GM12878 (cell line): ENCODE data around the gene CSNK1G2. TPM values are rescaled to one million over a fixed set of nuclear protein-coding genes. Genes with fewer than 3 reads are reported as not detected.
A peak's percentile ranks its signal among the peaks of the same experiment; 100 is the strongest.

Experiments used
- ATAC-seq: fragments of 200-7000 bp; cut with Tn5 transposase; 3 replicates; pipeline ENCODE4 v1.9.1; 2020; ENCODE audit warnings: mild to moderate bottlenecking, moderate library complexity
- BruUV-seq: library from RNA; stranded (reverse); fragments of 400-500 nt; replicated peaks from 2 replicates; lab custom pipeline; 2021; lab: Mats Ljungman, UMichigan
- CTCF ChIA-PET: fragments of 300-600 bp; sonication (Branson Sonifier 250); formaldehyde crosslinking; extraction: SDS; loops from one replicate; lab custom pipeline; 2021; ENCODE audit warnings: inconsistent platforms; lab: Yijun Ruan, JAX
- POLR2A ChIA-PET: fragments of 350-600 bp; formaldehyde crosslinking; extraction: SDS; loops from one replicate; lab custom pipeline; 2021; ENCODE audit warnings: inconsistent platforms; lab: Charles Lee
- RAD21 ChIA-PET: fragments of 300-600 bp; sonication (Branson Sonifier 250); formaldehyde crosslinking; loops from one replicate; lab custom pipeline; 2023; ENCODE audit warnings: antibody characterized with exemption; ENCODE audit not compliant: unreplicated experiment; lab: Charles Lee
- SMC1A ChIA-PET: fragments of 300-600 bp; sonication (Branson Sonifier 250); formaldehyde crosslinking; loops from one replicate; lab custom pipeline; 2023; ENCODE audit not compliant: unreplicated experiment, uncharacterized antibody; lab: Charles Lee
- DNase-seq: peaks from one replicate; pipeline ENCODE4 v3.0.0-alpha.2; 2011; ENCODE audit warnings: low read depth, low spot score
- FAIRE-seq: peaks from 3 replicates; lab custom pipeline; 2011; peaks lifted over from hg19 to GRCh38; lab: Jason Lieb, UNC
- H2AFZ ChIP-seq: 2 replicates; pipeline ENCODE4 v1.6.0; 2011; ENCODE audit warnings: low read depth, low read length, control low read depth; ENCODE audit not compliant: control insufficient read depth
- H3K27ac ChIP-seq: 2 replicates; pipeline ENCODE4 v1.5.1; 2011; ENCODE audit warnings: control low read depth; ENCODE audit not compliant: control insufficient read depth, insufficient read depth
- H3K27me3 ChIP-seq, 2 experiments: replicated peaks in 1 of 2; 2 replicates each; pipeline versions ENCODE4 v1.6.0 to v1.6.1; 2011; ENCODE audit warnings: low read length in 1 of 2; ENCODE audit not compliant: control insufficient read depth in 2 of 2, insufficient read depth in 2 of 2
- H3K36me3 ChIP-seq, 2 experiments: 2 replicates each; pipeline ENCODE4 v1.5.1; 2011; ENCODE audit warnings: low read length in 1 of 2; ENCODE audit not compliant: control insufficient read depth in 2 of 2, insufficient read depth in 2 of 2
- H3K4me1 ChIP-seq: 2 replicates; pipeline ENCODE4 v1.6.1; 2011; ENCODE audit warnings: mild to moderate bottlenecking, low read length, moderate library complexity, mixed read lengths; ENCODE audit not compliant: control insufficient read depth, insufficient read depth
- H3K4me2 ChIP-seq: 2 replicates; pipeline ENCODE4 v1.6.0; 2011; ENCODE audit warnings: control low read depth; ENCODE audit not compliant: control insufficient read depth, insufficient read depth
- H3K4me3 ChIP-seq: fragments of 200-600 bp; sonication (generic); 2 replicates; pipeline ENCODE4 v1.5.1; 2016
- H3K79me2 ChIP-seq: 2 replicates; pipeline ENCODE4 v1.6.0; 2011; ENCODE audit warnings: low read length; ENCODE audit not compliant: control insufficient read depth, insufficient read depth
- H3K9ac ChIP-seq: 2 replicates; pipeline ENCODE4 v1.8.0; 2011; ENCODE audit warnings: low read length, control low read depth, mixed read lengths; ENCODE audit not compliant: control insufficient read depth, insufficient read depth
- H3K9me3 ChIP-seq: replicated peaks from 3 replicates; pipeline ENCODE4 v1.5.1; 2011; ENCODE audit warnings: mild to moderate bottlenecking, low read length; ENCODE audit not compliant: control insufficient read depth, insufficient read depth
- H4K20me1 ChIP-seq: 2 replicates; pipeline ENCODE4 v1.6.0; 2011; ENCODE audit not compliant: control insufficient read depth, insufficient read depth
- BHLHE40 ChIP-seq, 2 experiments: fragments of 450-650 bp in 1 of 2; IDR thresholded peaks; 2 replicates each; pipeline ENCODE4 v1.6.1; 2011 to 2017; ENCODE audit warnings: low read depth in 2 of 2, borderline replicate concordance in 1 of 2, improper control_type of control experiment in 1 of 2, low read length in 1 of 2, mild to moderate bottlenecking in 1 of 2
- CREM ChIP-seq: IDR thresholded peaks from 2 replicates; pipeline ENCODE4 v1.6.1; 2014; ENCODE audit warnings: antibody characterized with exemption, low read depth
- EED ChIP-seq: sonication (generic); IDR thresholded peaks from 2 replicates; pipeline ENCODE4 v1.6.1; 2016; ENCODE audit warnings: antibody characterized with exemption, low read depth
- KAT2A ChIP-seq: conservative IDR thresholded peaks from 2 replicates; pipeline ENCODE4 v1.6.1; 2011; ENCODE audit warnings: low read depth, low read length; ENCODE audit not compliant: control insufficient read depth
- KDM1A ChIP-seq: fragments of 200-600 bp; sonication (generic); IDR thresholded peaks from 2 replicates; pipeline ENCODE4 v1.6.1; 2016; ENCODE audit warnings: borderline replicate concordance
- NFYB ChIP-seq: IDR thresholded peaks from 2 replicates; pipeline ENCODE4 v1.6.1; 2011; ENCODE audit warnings: low read depth, mild to moderate bottlenecking, low read length, improper control_type of control experiment, moderate library complexity; ENCODE audit not compliant: insufficient read depth
- PAX8 ChIP-seq: fragments of 450-650 bp; IDR thresholded peaks from 2 replicates; pipeline ENCODE4 v1.6.1; 2017; ENCODE audit warnings: mild to moderate bottlenecking, moderate library complexity
- RAD21 ChIP-seq: IDR thresholded peaks from 2 replicates; pipeline ENCODE4 v1.6.1; 2011; ENCODE audit warnings: mild to moderate bottlenecking, low read depth, low read length, moderate library complexity; ENCODE audit not compliant: insufficient read depth
- SREBF2 ChIP-seq: IDR thresholded peaks from 2 replicates; pipeline ENCODE4 v1.6.1; 2012; ENCODE audit warnings: mild to moderate bottlenecking, low read length
- TBL1XR1 ChIP-seq: IDR thresholded peaks from 2 replicates; pipeline ENCODE4 v1.6.1; 2012; ENCODE audit warnings: low read depth, low read length, improper control_type of control experiment
- ZBED1 ChIP-seq: IDR thresholded peaks from 2 replicates; pipeline ENCODE4 v1.6.1; 2016; ENCODE audit warnings: borderline replicate concordance
- ZNF274 ChIP-seq: IDR thresholded peaks from one replicate; pipeline ENCODE4 v1.8.0; 2011; ENCODE audit not compliant: insufficient read length, insufficient read depth
- ZNF384 ChIP-seq: IDR thresholded peaks from 2 replicates; pipeline ENCODE4 v1.6.1; 2012; ENCODE audit warnings: low read depth, mild to moderate bottlenecking, low read length, improper control_type of control experiment, borderline replicate concordance
- ZNF622 ChIP-seq: fragments of 450-650 bp; IDR thresholded peaks from 2 replicates; pipeline ENCODE4 v1.6.1; 2017; ENCODE audit warnings: mild to moderate bottlenecking, inconsistent platforms
- WGBS: methylation state at CpG from one replicate; pipeline ENCODE4 v1.1.6; 2016; ENCODE audit warnings: low lambda C conversion rate; ENCODE audit not compliant: insufficient replicate concordance, insufficient coverage; ENCODE audit errors: missing lambda C conversion rate; 5-methylcytosine and 5-hydroxymethylcytosine counted together
- in situ Hi-C: fragments of 300-500 bp; cut with MboI; formaldehyde crosslinking; loops from 9 replicates; pipeline ENCODE4 v1.14.3; 2018; ENCODE audit warnings: mixed read lengths
- intact Hi-C: fragments of 100-400 bp; cut with micrococcal nuclease; formaldehyde crosslinking; loops from one replicate; pipeline ENCODE4 v1.14.2; 2022; ENCODE audit not compliant: unreplicated experiment
- polyA plus RNA-seq, 11 experiments: library from polyadenylated mRNA; depleted of rRNA in 4 of 11; unstranded in 6 of 11; stranded (reverse) in 5 of 11; fragments of >200 nt; fragmentation: Nextera tagmentation in 4 of 11; fragmentation: Illumina TruSeq in 1 of 11; extraction: Ambion mirVana in 4 of 11; extraction: Trizol in 1 of 11; gene quantifications; 1 replicate in 1 of 11; 2 replicates in 10 of 11; pipeline versions ENCODE4 v1.2.1 to v1.2.3, GENCODE V29; 2011 to 2016; ENCODE audit warnings: inconsistent platforms in 2 of 11, missing spikeins in 2 of 11, low read depth in 1 of 11
- total RNA-seq, 4 experiments: library from RNA; depleted of rRNA in 3 of 4; stranded (reverse); fragments of >200 nt in 3 of 4; fragmentation: Illumina TruSeq in 1 of 4; extraction: Trizol in 1 of 4; gene quantifications; 2 replicates each; pipeline versions ENCODE4 v1.2.1 to v1.2.3, GENCODE V29; 2013 to 2021
- TF ChIP-seq, protein P1 (sequence below): fragments of 450-650 bp; IDR thresholded peaks from 2 replicates; pipeline ENCODE4 v1.6.1; 2017; ENCODE audit warnings: antibody characterized with exemption, mild to moderate bottlenecking, moderate library complexity
- TF ChIP-seq, protein P2 (sequence below): IDR thresholded peaks from 2 replicates; pipeline ENCODE4 v1.6.1; 2012; ENCODE audit warnings: mild to moderate bottlenecking, low read depth, low read length
- TF ChIP-seq, protein P3 (sequence below): fragments of 450-650 bp; IDR thresholded peaks from 2 replicates; pipeline ENCODE4 v1.6.1; 2017; ENCODE audit warnings: low read depth, mild to moderate bottlenecking, moderate library complexity

Gene CSNK1G2
- total and polyA plus RNA-seq, 10 of the 15 experiments (the other 5 are each of a cell fraction or from before 2014, with no cell fraction given) = 0.64 to 109 (median 25.0) TPM

DNA sequence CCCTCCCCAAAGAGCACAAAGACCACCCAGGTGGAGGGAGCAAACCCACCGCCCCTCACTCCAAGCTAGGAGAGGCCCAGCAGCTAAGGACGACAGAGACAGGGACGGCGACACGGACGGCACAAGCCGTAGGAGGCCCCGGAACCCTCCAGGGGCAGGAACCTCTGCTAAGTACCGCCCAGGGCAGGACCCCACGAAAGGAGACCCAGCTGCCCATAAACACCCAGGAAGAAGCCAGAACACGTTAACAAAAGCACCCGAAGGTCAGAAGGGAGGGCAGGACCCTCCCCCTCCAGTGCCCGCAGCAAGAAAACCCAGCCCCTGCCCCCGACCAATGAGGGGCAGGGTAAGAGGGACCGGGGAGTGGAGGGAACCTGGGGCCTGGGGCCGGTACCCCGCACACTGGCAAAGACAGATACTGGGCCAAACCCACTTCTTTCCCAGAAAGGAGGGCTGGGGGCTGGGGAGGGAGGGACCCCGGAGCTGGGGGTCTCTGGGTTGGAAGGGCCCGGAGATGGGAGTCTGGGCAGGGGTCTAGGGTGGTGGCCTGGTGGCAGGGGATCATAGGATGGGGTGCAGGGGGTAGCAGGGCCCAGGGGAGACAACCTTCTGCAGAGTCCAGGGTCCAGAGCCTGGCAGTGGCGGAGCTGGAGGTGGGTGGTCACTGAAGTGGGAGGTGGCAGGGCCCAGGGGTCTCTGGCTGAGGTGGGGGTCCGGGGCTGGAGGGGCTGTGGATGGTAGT, 72.1 kb downstream of the CSNK1G2 start:
- no peak overlapping the region for H3K9ac ChIP-seq
- in situ Hi-C loops = no loop called here

More for the DNA sequence above, 72.1 kb downstream of the CSNK1G2 start:
- DNase-seq (no peak), FAIRE-seq (no peak), ATAC-seq (no peak)
- peaks cover 4% of the 10 kb centered on the region for H3K4me1 ChIP-seq
- H3K9me3 ChIP-seq = no peaks in the 10 kb centered on the region
- intact Hi-C loops = no loop called here
- no peaks in the 10 kb centered on the region for H3K27me3 ChIP-seq
- ChIA-PET CTCF (interaction anchor here (0.8 kb wide), 1 partner anchor 9 kb away, joined by 3 read pairs; no protein-coding TSS in a partner anchor), RAD21 (no interaction called here), POLR2A (no interaction called here), SMC1A (interaction anchor here (0.6 kb wide), 1 partner anchor 132 kb away, joined by 3 read pairs; no protein-coding TSS in a partner anchor)
- H3K4me2 ChIP-seq = 0 out of 2 replicates have a peak overlapping the region, but pooled peaks have one; percentile 33
- no peaks in the 10 kb centered on the region for H3K36me3 ChIP-seq
- WGBS = 95% methylated on average over 21 of the region's 21 CpGs
- no peak overlapping the region for H3K4me3 ChIP-seq
- no peak overlapping the region for H3K27ac ChIP-seq
- BruUV-seq = no TSS peak
- no peak overlapping the region for H2AFZ ChIP-seq
- no peak for TF ChIP-seq ZNF274
- no peak for TF ChIP-seq TBL1XR1
- no peak for TF ChIP-seq ZNF384
- TF ChIP-seq SREBF2 = no peak
- no peak for TF ChIP-seq ZNF622
- TF ChIP-seq BHLHE40 (IDR thresholded peaks at IDR 0.05; ENCODE audit: borderline replicate concordance in 1 of 2, low read depth in 2 of 2, low read length in 1 of 2) = no peak
- no peak for TF ChIP-seq KDM1A
- TF ChIP-seq NFYB = no peak
- TF ChIP-seq, protein P1, sequence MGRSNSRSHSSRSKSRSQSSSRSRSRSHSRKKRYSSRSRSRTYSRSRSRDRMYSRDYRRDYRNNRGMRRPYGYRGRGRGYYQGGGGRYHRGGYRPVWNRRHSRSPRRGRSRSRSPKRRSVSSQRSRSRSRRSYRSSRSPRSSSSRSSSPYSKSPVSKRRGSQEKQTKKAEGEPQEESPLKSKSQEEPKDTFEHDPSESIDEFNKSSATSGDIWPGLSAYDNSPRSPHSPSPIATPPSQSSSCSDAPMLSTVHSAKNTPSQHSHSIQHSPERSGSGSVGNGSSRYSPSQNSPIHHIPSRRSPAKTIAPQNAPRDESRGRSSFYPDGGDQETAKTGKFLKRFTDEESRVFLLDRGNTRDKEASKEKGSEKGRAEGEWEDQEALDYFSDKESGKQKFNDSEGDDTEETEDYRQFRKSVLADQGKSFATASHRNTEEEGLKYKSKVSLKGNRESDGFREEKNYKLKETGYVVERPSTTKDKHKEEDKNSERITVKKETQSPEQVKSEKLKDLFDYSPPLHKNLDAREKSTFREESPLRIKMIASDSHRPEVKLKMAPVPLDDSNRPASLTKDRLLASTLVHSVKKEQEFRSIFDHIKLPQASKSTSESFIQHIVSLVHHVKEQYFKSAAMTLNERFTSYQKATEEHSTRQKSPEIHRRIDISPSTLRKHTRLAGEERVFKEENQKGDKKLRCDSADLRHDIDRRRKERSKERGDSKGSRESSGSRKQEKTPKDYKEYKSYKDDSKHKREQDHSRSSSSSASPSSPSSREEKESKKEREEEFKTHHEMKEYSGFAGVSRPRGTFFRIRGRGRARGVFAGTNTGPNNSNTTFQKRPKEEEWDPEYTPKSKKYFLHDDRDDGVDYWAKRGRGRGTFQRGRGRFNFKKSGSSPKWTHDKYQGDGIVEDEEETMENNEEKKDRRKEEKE = no peak
- TF ChIP-seq ZBED1 = no peak
- no peak for TF ChIP-seq RAD21
- TF ChIP-seq CREM = no peak
- TF ChIP-seq EED = no peak
- TF ChIP-seq, protein P2, sequence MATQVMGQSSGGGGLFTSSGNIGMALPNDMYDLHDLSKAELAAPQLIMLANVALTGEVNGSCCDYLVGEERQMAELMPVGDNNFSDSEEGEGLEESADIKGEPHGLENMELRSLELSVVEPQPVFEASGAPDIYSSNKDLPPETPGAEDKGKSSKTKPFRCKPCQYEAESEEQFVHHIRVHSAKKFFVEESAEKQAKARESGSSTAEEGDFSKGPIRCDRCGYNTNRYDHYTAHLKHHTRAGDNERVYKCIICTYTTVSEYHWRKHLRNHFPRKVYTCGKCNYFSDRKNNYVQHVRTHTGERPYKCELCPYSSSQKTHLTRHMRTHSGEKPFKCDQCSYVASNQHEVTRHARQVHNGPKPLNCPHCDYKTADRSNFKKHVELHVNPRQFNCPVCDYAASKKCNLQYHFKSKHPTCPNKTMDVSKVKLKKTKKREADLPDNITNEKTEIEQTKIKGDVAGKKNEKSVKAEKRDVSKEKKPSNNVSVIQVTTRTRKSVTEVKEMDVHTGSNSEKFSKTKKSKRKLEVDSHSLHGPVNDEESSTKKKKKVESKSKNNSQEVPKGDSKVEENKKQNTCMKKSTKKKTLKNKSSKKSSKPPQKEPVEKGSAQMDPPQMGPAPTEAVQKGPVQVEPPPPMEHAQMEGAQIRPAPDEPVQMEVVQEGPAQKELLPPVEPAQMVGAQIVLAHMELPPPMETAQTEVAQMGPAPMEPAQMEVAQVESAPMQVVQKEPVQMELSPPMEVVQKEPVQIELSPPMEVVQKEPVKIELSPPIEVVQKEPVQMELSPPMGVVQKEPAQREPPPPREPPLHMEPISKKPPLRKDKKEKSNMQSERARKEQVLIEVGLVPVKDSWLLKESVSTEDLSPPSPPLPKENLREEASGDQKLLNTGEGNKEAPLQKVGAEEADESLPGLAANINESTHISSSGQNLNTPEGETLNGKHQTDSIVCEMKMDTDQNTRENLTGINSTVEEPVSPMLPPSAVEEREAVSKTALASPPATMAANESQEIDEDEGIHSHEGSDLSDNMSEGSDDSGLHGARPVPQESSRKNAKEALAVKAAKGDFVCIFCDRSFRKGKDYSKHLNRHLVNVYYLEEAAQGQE = no peak
- TF ChIP-seq, protein P3, sequence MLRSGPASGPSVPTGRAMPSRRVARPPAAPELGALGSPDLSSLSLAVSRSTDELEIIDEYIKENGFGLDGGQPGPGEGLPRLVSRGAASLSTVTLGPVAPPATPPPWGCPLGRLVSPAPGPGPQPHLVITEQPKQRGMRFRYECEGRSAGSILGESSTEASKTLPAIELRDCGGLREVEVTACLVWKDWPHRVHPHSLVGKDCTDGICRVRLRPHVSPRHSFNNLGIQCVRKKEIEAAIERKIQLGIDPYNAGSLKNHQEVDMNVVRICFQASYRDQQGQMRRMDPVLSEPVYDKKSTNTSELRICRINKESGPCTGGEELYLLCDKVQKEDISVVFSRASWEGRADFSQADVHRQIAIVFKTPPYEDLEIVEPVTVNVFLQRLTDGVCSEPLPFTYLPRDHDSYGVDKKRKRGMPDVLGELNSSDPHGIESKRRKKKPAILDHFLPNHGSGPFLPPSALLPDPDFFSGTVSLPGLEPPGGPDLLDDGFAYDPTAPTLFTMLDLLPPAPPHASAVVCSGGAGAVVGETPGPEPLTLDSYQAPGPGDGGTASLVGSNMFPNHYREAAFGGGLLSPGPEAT = no peak
- no peak for TF ChIP-seq KAT2A
- TF ChIP-seq PAX8 = no peak
- H4K20me1 ChIP-seq = no peaks in the 10 kb centered on the region
- peaks cover 16% of the 10 kb centered on the region for H3K79me2 ChIP-seq
